GM18951 (cell line): ENCODE results near the gene COL4A5.

Source experiments
- POLR2A ChIP-seq: IDR thresholded peaks from 4 replicates; pipeline ENCODE4 v1.6.1; 2011; ENCODE audit warnings: mild to moderate bottlenecking; ENCODE audit not compliant: insufficient read length, insufficient read depth; ENCODE audit errors: extremely low read depth
- in situ Hi-C: fragments of 300-500 bp; cut with MboI; formaldehyde crosslinking; loops from one replicate; pipeline ENCODE4 v1.12.0; 2022; ENCODE audit warnings: low sequenced_read_pairs, mixed read lengths, inconsistent platforms; ENCODE audit not compliant: unreplicated experiment

Gene COL4A5

GRCh38 chrX:108726748-108727147 lies 287.1 kb downstream of the COL4A5 start:
- TF ChIP-seq POLR2A, result no peak
- in situ Hi-C loops, result no loop called here

- TF ChIP-seq POLR2A, result no peak
- in situ Hi-C loops, result no loop called here
These were observed 291.5 kb downstream of the COL4A5 start for GRCh38 chrX:108731153-108731552.

- in situ Hi-C loops, result no loop called here
- TF ChIP-seq POLR2A, result no peak
These were observed 293.1 kb downstream of the COL4A5 start for GRCh38 chrX:108732630-108733321.

- no peak for TF ChIP-seq POLR2A
- in situ Hi-C loops, result no loop called here
These were observed 294.8 kb downstream of the COL4A5 start for GRCh38 chrX:108734426-108734825.

GRCh38 chrX:108735091-108735678 lies 295.5 kb downstream of the COL4A5 start:
- TF ChIP-seq POLR2A, result no peak
- in situ Hi-C loops, result no loop called here

GRCh38 chrX:108735679-108736508 lies 296.3 kb downstream of the COL4A5 start:
- TF ChIP-seq POLR2A, result no peak
- in situ Hi-C loops, result no loop called here

GRCh38 chrX:108736509-108737479 lies 297.2 kb downstream of the COL4A5 start, which contains the start of gene IRS4:
Gene IRS4, minus strand, starts transcription at chrX:108736563.
- TF ChIP-seq POLR2A, result no peak
- in situ Hi-C loops, result no loop called here

GRCh38 chrX:108737754-108738153 lies 298.1 kb downstream of the COL4A5 start:
- TF ChIP-seq POLR2A, result no peak
- in situ Hi-C loops, result no loop called here

GRCh38 chrX:108740299-108740774 lies 300.7 kb downstream of the COL4A5 start:
- in situ Hi-C loops, result no loop called here
- TF ChIP-seq POLR2A, result no peak
